Measurements from ENCODE around the gene HDDC3. TPM values are rescaled to one million over a fixed set of nuclear protein-coding genes. Genes with fewer than 3 reads are reported as not detected.
"Not testable (repeated sequence)": the region's sequence is repeated elsewhere in the genome, so short reads cannot be mapped to it uniquely, and the experiment has no call there.

Gene HDDC3
- polyA plus RNA-seq, 3 donors = 11.6 to 19.7 (median 14.8) TPM

DNA sequence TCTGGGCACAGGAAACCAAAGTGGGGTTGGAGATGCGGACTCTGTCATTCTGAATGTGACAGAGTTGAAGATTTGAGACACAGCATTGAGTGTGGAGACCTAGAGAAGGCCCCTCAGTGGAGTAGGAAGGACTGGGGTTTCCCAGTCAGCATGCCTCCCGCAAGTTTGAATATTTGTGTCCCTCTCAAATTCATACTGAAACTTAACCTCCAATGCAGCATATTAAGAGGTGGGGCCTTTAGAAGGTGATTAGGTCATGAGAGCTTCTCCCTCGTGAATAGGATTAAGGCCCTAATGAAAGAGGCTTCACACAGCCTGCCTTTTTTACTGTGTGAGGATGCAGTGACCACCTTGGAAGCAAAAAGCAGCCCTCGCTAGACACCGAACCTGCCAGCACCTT, 8.0 kb downstream of the HDDC3 start:
- intact Hi-C loops (cut with micrococcal nuclease) = no loop called here

DNA sequence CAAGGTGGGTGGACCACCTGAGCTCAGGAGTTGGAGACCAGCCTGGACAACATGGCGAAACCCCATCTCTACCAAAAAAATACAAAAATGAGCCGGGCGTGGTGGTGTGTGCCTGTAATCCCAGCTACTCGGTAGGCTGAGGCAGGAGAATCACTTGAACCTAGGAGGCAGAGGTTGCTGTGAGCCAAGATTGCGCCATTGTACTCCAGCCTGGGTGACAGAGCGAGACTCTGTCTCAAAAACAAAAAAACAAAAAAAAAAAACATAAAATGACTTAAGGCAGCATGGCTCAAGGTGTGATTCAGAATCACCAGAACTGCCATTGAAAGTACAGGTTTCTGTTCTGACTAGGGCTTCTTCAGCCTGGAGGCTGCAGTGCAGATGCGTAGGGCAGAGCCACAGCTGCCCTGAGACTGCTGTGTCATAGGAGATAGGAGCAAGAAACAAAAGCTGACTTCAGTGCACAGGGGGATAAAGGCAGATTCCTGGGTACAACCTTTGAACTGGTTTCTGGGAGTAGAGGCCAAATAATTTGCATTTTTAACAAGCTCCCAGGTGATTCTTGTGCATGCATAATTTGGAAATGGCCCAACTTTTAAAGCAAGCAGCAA, 9.5 kb downstream of the HDDC3 start:
- peak in 1 of 3 donors; percentile 2 for DNase-seq
- H3K27me3 ChIP-seq (ENCODE audit: control insufficient read depth in 2 of 2, insufficient read depth in 2 of 2, low read length in 2 of 2); H3K27ac Mint-ChIP-seq; H3K27me3 Mint-ChIP-seq (ENCODE audit: low read depth in 3 of 3); H4K20me1 ChIP-seq (ENCODE audit: insufficient read depth, low read length); H3K9me3 ChIP-seq (replicated peaks in 1 of 2; ENCODE audit: control insufficient read depth in 1 of 2, insufficient read depth in 1 of 2, low read length in 2 of 2); H3K27ac ChIP-seq (ENCODE audit: low read depth in 1 of 2, low read length in 2 of 2); H3K79me2 ChIP-seq (ENCODE audit: insufficient read depth, low read length); H2AFZ ChIP-seq (ENCODE audit: insufficient read depth, low read depth, low read length, poor library complexity, severe bottlenecking); H3K4me2 ChIP-seq (replicated peaks; ENCODE audit: extremely low read depth, low read length, poor library complexity, severe bottlenecking); H3K9me3 Mint-ChIP-seq; H3K9ac ChIP-seq (ENCODE audit: insufficient read depth, low read length, poor library complexity, severe bottlenecking); H3K4me1 Mint-ChIP-seq; intact Hi-C loops (cut with micrococcal nuclease); H3K4me3 Mint-ChIP-seq; H3K4me1 ChIP-seq (ENCODE audit: control insufficient read depth in 1 of 2, insufficient read depth in 2 of 2, low read length in 2 of 2); H3K4me3 ChIP-seq (replicated peaks in 1 of 3; ENCODE audit: low read depth in 2 of 3, low read length in 3 of 3): not testable (repeated sequence)
- 91% methylated on average over 4 of the region's 7 CpGs for WGBS (ENCODE audit: insufficient coverage)
- H3K36me3 Mint-ChIP-seq = peaks cover 45 to 49% of the 10 kb centered on the region in 2 donors
- peaks cover 46 to 59% of the 10 kb centered on the region in 2 donors for H3K36me3 ChIP-seq (replicated peaks in 1 of 2; ENCODE audit: control insufficient read depth in 1 of 2, insufficient read depth in 2 of 2, low read length in 2 of 2)

More for the DNA sequence above, 8.0 kb downstream of the HDDC3 start:
- no peak overlapping the region for H3K9ac ChIP-seq (ENCODE audit: insufficient read depth, low read length, poor library complexity, severe bottlenecking)
- Mint-ChIP-seq H3K9me3 (no peaks in the 10 kb centered on the region), H3K27me3 (ENCODE audit: low read depth in 3 of 3) (no peaks in the 10 kb centered on the region), H3K27ac (peak overlapping the region in 1 of 7 donors; percentile 15), H3K4me1 (peaks cover 17% of the 10 kb centered on the region), H3K36me3 (peaks cover 31 to 33% of the 10 kb centered on the region in 2 donors), H3K4me3 (no peak overlapping the region)
- no peak overlapping the region for H3K27ac ChIP-seq (ENCODE audit: low read depth in 1 of 2, low read length in 2 of 2)
- no peak overlapping the region for H3K4me2 ChIP-seq (replicated peaks; ENCODE audit: extremely low read depth, low read length, poor library complexity, severe bottlenecking)
- H3K27me3 ChIP-seq (ENCODE audit: control insufficient read depth in 2 of 2, insufficient read depth in 2 of 2, low read length in 2 of 2) = no peaks in the 10 kb centered on the region
- H3K9me3 ChIP-seq (replicated peaks in 1 of 2; ENCODE audit: control insufficient read depth in 1 of 2, insufficient read depth in 1 of 2, low read length in 2 of 2) = no peaks in the 10 kb centered on the region
- H4K20me1 ChIP-seq (ENCODE audit: insufficient read depth, low read length) = peaks cover 4% of the 10 kb centered on the region
- TF ChIP-seq, protein P1, sequence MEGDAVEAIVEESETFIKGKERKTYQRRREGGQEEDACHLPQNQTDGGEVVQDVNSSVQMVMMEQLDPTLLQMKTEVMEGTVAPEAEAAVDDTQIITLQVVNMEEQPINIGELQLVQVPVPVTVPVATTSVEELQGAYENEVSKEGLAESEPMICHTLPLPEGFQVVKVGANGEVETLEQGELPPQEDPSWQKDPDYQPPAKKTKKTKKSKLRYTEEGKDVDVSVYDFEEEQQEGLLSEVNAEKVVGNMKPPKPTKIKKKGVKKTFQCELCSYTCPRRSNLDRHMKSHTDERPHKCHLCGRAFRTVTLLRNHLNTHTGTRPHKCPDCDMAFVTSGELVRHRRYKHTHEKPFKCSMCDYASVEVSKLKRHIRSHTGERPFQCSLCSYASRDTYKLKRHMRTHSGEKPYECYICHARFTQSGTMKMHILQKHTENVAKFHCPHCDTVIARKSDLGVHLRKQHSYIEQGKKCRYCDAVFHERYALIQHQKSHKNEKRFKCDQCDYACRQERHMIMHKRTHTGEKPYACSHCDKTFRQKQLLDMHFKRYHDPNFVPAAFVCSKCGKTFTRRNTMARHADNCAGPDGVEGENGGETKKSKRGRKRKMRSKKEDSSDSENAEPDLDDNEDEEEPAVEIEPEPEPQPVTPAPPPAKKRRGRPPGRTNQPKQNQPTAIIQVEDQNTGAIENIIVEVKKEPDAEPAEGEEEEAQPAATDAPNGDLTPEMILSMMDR (IDR thresholded peaks at IDR 0.05) = no peak
- peaks cover 31 to 44% of the 10 kb centered on the region in 2 donors for H3K36me3 ChIP-seq (replicated peaks in 1 of 2; ENCODE audit: control insufficient read depth in 1 of 2, insufficient read depth in 2 of 2, low read length in 2 of 2)
- H2AFZ ChIP-seq (ENCODE audit: insufficient read depth, low read depth, low read length, poor library complexity, severe bottlenecking) = no peak overlapping the region
- peaks cover 17 to 19% of the 10 kb centered on the region in 2 donors for H3K4me1 ChIP-seq (ENCODE audit: control insufficient read depth in 1 of 2, insufficient read depth in 2 of 2, low read length in 2 of 2)
- WGBS (ENCODE audit: insufficient coverage) = 100% methylated on average over 1 of the region's 5 CpGs
- peaks cover 16% of the 10 kb centered on the region for H3K79me2 ChIP-seq (ENCODE audit: insufficient read depth, low read length)
- no peak overlapping the region for H3K4me3 ChIP-seq (replicated peaks in 1 of 3; ENCODE audit: low read depth in 2 of 3, low read length in 3 of 3)
- no peak for DNase-seq
